PC-3 (cell line): ENCODE results near the gene NCF4. TPM values are rescaled to one million over a fixed set of nuclear protein-coding genes. Genes with fewer than 3 reads are reported as not detected.

Experiments used
- ATAC-seq: fragments of 200-7000 bp; cut with Tn5 transposase; 2 replicates; pipeline ENCODE4 v1.9.1; 2020; ENCODE audit warnings: mild to moderate bottlenecking, moderate library complexity
- BruUV-seq: library from RNA; stranded (reverse); fragments of 400-500 nt; replicated peaks from 2 replicates; lab custom pipeline; 2021; lab: Mats Ljungman, UMichigan
- CTCF ChIA-PET: fragments of 300-600 bp; sonication (Branson Sonifier 250); formaldehyde crosslinking; loops from one replicate; lab custom pipeline; 2022; ENCODE audit warnings: antibody characterized with exemption; lab: Charles Lee
- POLR2A ChIA-PET: fragments of 300-600 bp; sonication (Branson Sonifier 250); formaldehyde crosslinking; loops from one replicate; lab custom pipeline; 2022; ENCODE audit warnings: antibody characterized with exemption; ENCODE audit not compliant: unreplicated experiment; lab: Charles Lee
- DNase-seq: peaks from one replicate; pipeline ENCODE4 v3.0.0-alpha.2; 2015
- H2AFZ ChIP-seq: fragments of 300-600 bp; sonication (generic); 2 replicates; pipeline ENCODE4 v1.6.0; 2016; ENCODE audit warnings: antibody characterized with exemption, low read length
- H3F3A ChIP-seq: fragments of 300-600 bp; sonication (generic); one replicate; pipeline ENCODE4 v1.6.0; 2017; ENCODE audit warnings: antibody characterized with exemption, low read length, control low read depth, mild to moderate bottlenecking; ENCODE audit not compliant: unreplicated experiment
- H3K27ac ChIP-seq: fragments of 300-600 bp; sonication (generic); 2 replicates; pipeline ENCODE4 v1.5.1; 2016; ENCODE audit warnings: mild to moderate bottlenecking, low read length
- H3K27me3 ChIP-seq: fragments of 300-600 bp; sonication (generic); 2 replicates; pipeline ENCODE4 v1.6.1; 2016; ENCODE audit warnings: low read length, mixed read lengths
- H3K36me3 ChIP-seq: fragments of 300-600 bp; sonication (generic); 2 replicates; pipeline ENCODE4 v1.6.1; 2016; ENCODE audit warnings: low read depth, mixed run types, low read length, mixed read lengths
- H3K4me1 ChIP-seq: fragments of 300-600 bp; sonication (generic); 2 replicates; pipeline ENCODE4 v1.5.1; 2016; ENCODE audit warnings: low read length; ENCODE audit not compliant: insufficient read depth
- H3K4me2 ChIP-seq: fragments of 300-600 bp; sonication (generic); 2 replicates; pipeline ENCODE4 v1.6.0; 2016; ENCODE audit warnings: low read length
- H3K4me3 ChIP-seq: fragments of 300-600 bp; sonication (generic); 2 replicates; pipeline ENCODE4 v1.5.1; 2016; ENCODE audit warnings: mild to moderate bottlenecking, low read length, mixed read lengths
- H3K79me2 ChIP-seq: fragments of 300-600 bp; sonication (generic); 2 replicates; pipeline ENCODE4 v1.6.1; 2017; ENCODE audit warnings: low read length, mixed read lengths
- H3K9ac ChIP-seq: fragments of 300-600 bp; sonication (generic); 2 replicates; pipeline ENCODE4 v1.6.0; 2016; ENCODE audit warnings: mild to moderate bottlenecking, low read length
- H3K9me2 ChIP-seq: fragments of 300-600 bp; sonication (generic); replicated peaks from 2 replicates; pipeline ENCODE4 v1.6.1; 2016; ENCODE audit warnings: mixed run types, low read length, mixed read lengths
- H3K9me3 ChIP-seq: fragments of 300-600 bp; sonication (generic); 2 replicates; pipeline ENCODE4 v1.6.1; 2016; ENCODE audit warnings: low read length, mixed read lengths
- H4K20me1 ChIP-seq: fragments of 300-600 bp; sonication (generic); 2 replicates; pipeline ENCODE4 v1.6.1; 2016; ENCODE audit warnings: low read length, mixed read lengths
- CTCF ChIP-seq: fragments of 300-600 bp; sonication (generic); conservative IDR thresholded peaks from 2 replicates; pipeline ENCODE4 v1.5.1; 2017; ENCODE audit warnings: antibody characterized with exemption, low read depth, mild to moderate bottlenecking, low read length
- EZH2 ChIP-seq: fragments of 300-600 bp; sonication (generic); IDR thresholded peaks from one replicate; pipeline ENCODE4 v1.6.1; 2017; ENCODE audit warnings: antibody characterized with exemption, mild to moderate bottlenecking, low read length; ENCODE audit not compliant: unreplicated experiment
- EZH2phosphoT487 ChIP-seq: fragments of 300-600 bp; sonication (generic); IDR thresholded peaks from 2 replicates; pipeline ENCODE4 v1.6.1; 2018; ENCODE audit warnings: mild to moderate bottlenecking, antibody characterized with exemption, low read length, borderline replicate concordance
- intact Hi-C: fragments of 100-400 bp; cut with micrococcal nuclease; formaldehyde crosslinking; loops from 2 replicates; pipeline ENCODE4 v1.9.0; 2023
- total RNA-seq: library from RNA; depleted of rRNA; stranded (reverse); fragments of >200 nt; gene quantifications from 2 replicates; pipeline ENCODE4 v1.2.3, GENCODE V29; 2014

The NCF4 gene
- total RNA-seq, 1 experiment from 2014 or later = 0.47 TPM

- ChIA-PET CTCF (no interaction called here), POLR2A (no interaction called here)
- ATAC-seq (no peak), DNase-seq (no peak)
- no peaks in the 10 kb centered on the region for H3K9me2 ChIP-seq
- H4K20me1 ChIP-seq = no peaks in the 10 kb centered on the region
- H3K9ac ChIP-seq = no peak overlapping the region
- intact Hi-C loops = no loop called here
- H3K4me2 ChIP-seq = no peak overlapping the region
- H3K9me3 ChIP-seq = no peaks in the 10 kb centered on the region
- peaks cover 22% of the 10 kb centered on the region for H3K27me3 ChIP-seq
- H3K4me1 ChIP-seq = no peaks in the 10 kb centered on the region
- no peak overlapping the region for H3K4me3 ChIP-seq
- H2AFZ ChIP-seq = no peak overlapping the region
- H3F3A ChIP-seq = no peaks in the 10 kb centered on the region
- TF ChIP-seq EZH2phosphoT487 (no peak), EZH2 (no peak)
- H3K27ac ChIP-seq = no peak overlapping the region
- H3K36me3 ChIP-seq = no peaks in the 10 kb centered on the region
- no TSS peak for BruUV-seq
- H3K79me2 ChIP-seq = no peaks in the 10 kb centered on the region
Measured at GRCh38 chr22:36899498-36899897, 38.7 kb downstream of the NCF4 start.

GRCh38 chr22:36900225-36900624 lies 39.4 kb downstream of the NCF4 start:
- no peaks in the 10 kb centered on the region for H3K9me3 ChIP-seq
- no TSS peak for BruUV-seq
- intact Hi-C loops = no loop called here
- ATAC-seq (no peak), DNase-seq (no peak)
- ChIA-PET POLR2A (no interaction called here), CTCF (no interaction called here)
- no peak overlapping the region for H3K27ac ChIP-seq
- H3K79me2 ChIP-seq = no peaks in the 10 kb centered on the region
- no peak overlapping the region for H2AFZ ChIP-seq
- no peak overlapping the region for H3K9ac ChIP-seq
- no peaks in the 10 kb centered on the region for H3F3A ChIP-seq
- H3K9me2 ChIP-seq = no peaks in the 10 kb centered on the region
- H4K20me1 ChIP-seq = no peaks in the 10 kb centered on the region
- TF ChIP-seq EZH2phosphoT487 (no peak), EZH2 (no peak), CTCF (no peak)
- no peaks in the 10 kb centered on the region for H3K4me1 ChIP-seq
- peaks cover 22% of the 10 kb centered on the region for H3K27me3 ChIP-seq
- H3K4me3 ChIP-seq = no peak overlapping the region
- no peaks in the 10 kb centered on the region for H3K36me3 ChIP-seq
- H3K4me2 ChIP-seq = no peak overlapping the region

GRCh38 chr22:36900880-36901279 lies 40.1 kb downstream of the NCF4 start:
- intact Hi-C loops = no loop called here
- Histone ChIP-seq H3F3A (no peaks in the 10 kb centered on the region), H3K4me3 (no peak overlapping the region), H3K27me3 (peaks cover 22% of the 10 kb centered on the region), H3K4me1 (no peaks in the 10 kb centered on the region), H4K20me1 (no peaks in the 10 kb centered on the region), H3K79me2 (no peaks in the 10 kb centered on the region), H3K9me2 (no peaks in the 10 kb centered on the region), H3K4me2 (no peak overlapping the region), H3K36me3 (no peaks in the 10 kb centered on the region), H2AFZ (no peak overlapping the region), H3K27ac (no peak overlapping the region), H3K9ac (no peak overlapping the region), H3K9me3 (no peaks in the 10 kb centered on the region)
- ChIA-PET POLR2A (no interaction called here), CTCF (no interaction called here)
- BruUV-seq = no TSS peak
- ATAC-seq (no peak), DNase-seq (no peak)
- no peak for TF ChIP-seq EZH2phosphoT487
- no peak for TF ChIP-seq EZH2
- no peak for TF ChIP-seq CTCF
